Measurements from ENCODE around the gene DHRS4. TPM values are rescaled to one million over a fixed set of nuclear protein-coding genes. Genes with fewer than 3 reads are reported as not detected.

The DHRS4 gene
- total RNA-seq, result 39.6 and 44.0 TPM in 2 replicates

DNA sequence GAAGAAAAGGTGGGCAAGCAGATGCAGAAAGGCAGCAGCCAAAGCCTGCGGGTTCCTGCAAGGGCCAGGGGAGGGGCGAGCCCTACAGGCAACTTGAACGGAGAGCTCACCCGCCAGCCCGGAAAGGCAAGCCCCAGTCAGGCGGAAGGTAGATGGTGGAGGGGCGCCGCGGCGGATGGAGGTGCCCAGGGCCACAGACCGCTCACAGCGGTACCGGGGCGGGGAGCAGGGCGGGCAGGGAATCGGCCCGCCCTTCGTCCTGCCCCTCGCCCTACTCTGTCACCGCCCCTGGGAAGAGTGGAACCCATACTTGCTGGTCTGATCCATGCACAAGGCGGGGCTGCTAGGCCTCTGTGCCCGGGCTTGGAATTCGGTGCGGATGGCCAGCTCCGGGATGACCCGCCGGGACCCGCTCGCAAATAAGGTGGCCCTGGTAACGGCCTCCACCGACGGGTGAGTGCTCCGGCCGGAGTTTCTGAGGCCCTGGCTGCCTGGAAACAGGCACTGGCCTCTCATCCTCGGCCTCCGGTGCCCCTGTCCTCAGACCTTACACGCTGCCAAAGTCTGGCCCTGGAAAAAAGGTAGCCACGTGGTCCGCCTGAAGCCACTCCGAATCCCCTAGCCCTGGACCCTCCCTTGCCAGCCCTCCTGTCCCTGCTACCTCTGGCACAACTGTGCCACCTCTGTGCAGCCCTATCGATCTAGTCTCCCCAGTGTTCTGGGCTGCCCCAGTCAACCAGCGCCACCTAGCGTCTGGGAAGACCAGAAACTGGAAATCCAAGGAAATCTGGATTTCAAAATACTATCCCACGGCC is at the start of gene DHRS4:
TSS of gene DHRS4 (plus strand) at position 307 of the 815 bp plus-strand sequence. CDS start at position 326, 19 bp downstream.

DNA sequence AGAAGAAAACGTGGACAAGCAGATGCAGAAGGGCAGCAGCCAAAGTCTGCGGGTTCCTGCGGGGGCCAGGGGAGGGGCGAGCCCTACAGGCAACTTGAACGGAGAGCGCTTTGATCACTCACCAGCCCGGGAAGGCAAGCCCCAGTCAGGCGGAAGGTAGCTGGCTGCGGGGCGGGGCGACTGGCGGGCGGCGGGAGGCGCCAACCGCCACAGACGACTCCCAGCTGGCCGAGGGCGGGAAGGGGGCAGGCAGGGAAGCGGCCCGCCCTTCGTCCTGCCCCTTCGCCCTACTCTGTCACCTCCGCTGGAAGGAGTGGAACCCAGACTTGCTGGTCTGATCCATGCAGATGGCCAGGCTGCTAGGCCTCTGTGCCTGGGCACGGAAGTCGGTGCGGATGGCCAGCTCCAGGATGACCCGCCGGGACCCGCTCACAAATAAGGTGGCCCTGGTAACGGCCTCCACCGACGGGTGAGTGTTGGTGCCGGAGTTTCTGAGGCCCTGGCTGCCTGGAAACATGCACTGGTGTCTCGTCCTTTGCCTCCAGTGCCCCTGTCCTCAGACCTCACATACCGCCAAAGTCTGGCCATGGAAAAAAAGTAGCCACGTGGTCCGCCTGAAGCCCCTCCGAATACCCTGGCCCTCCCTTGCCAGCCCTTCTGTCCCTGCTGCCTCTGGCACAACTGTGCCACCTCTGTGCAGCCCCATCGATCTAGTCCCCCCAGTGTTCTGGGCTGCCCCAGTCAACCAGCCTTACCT is 35.2 kb downstream of the DHRS4 start, which contains the start of gene DHRS4L2:
TSS of gene DHRS4L2 (plus strand) at position 323 of the 757 bp plus-strand sequence. CDS start at position 342, 19 bp downstream.

Other genes starting within 250 kb of the DHRS4 start
- gene DHRS4L2, start 35.2 kb downstream of the DHRS4 start, total RNA-seq, result 11.9 and 19.0 TPM in 2 replicates
- gene CARMIL3, start 98.2 kb downstream of the DHRS4 start, total RNA-seq, result under 0.01 and 0.38 TPM in 2 replicates
- not detected in 2 replicates for gene CPNE6, start 117.8 kb downstream of the DHRS4 start, total RNA-seq
- gene PCK2, start 140.5 kb downstream of the DHRS4 start, total RNA-seq, result 65.0 and 80.9 TPM in 2 replicates
- gene DCAF11, start 161.0 kb downstream of the DHRS4 start, total RNA-seq, result 38.0 and 68.5 TPM in 2 replicates
- 3.4 and 3.5 TPM in 2 replicates for gene NRL, start 161.2 kb downstream of the DHRS4 start, total RNA-seq
- 0.13 TPM in 1 of 2 replicates, not detected in the other for gene FITM1, start 176.9 kb downstream of the DHRS4 start, total RNA-seq
- gene PSME1, start 182.4 kb downstream of the DHRS4 start, total RNA-seq, result 139 and 159 TPM in 2 replicates
- 10.3 and 38.1 TPM in 2 replicates for gene EMC9, start 187.8 kb downstream of the DHRS4 start, total RNA-seq
- gene PSME2, start 192.8 kb downstream of the DHRS4 start, total RNA-seq, result 64.3 and 68.9 TPM in 2 replicates
- 34.9 and 54.6 TPM in 2 replicates for gene RNF31, start 193.7 kb downstream of the DHRS4 start, total RNA-seq
- 24.6 and 85.1 TPM in 2 replicates for gene IRF9, start 207.5 kb downstream of the DHRS4 start, total RNA-seq
- 151 and 228 TPM in 2 replicates for gene REC8, start 218.3 kb downstream of the DHRS4 start, total RNA-seq
- 50.6 and 80.5 TPM in 2 replicates for gene IPO4, start 235.0 kb downstream of the DHRS4 start, total RNA-seq
- 58.7 and 75.7 TPM in 2 replicates for gene TM9SF1, start 241.7 kb downstream of the DHRS4 start, total RNA-seq

All from mesangial cell (primary cell).